GM23338 (cell line): ENCODE results near the gene STK24. TPM values are rescaled to one million over a fixed set of nuclear protein-coding genes. Genes with fewer than 3 reads are reported as not detected.

Experiments
- ATAC-seq: fragments of 200-7000 bp; cut with Tn5 transposase; 3 replicates; pipeline ENCODE4 v1.9.1; 2020
- DNase-seq: peaks from one replicate; pipeline ENCODE4 v3.0.0-alpha.2; 2015; ENCODE audit warnings: low spot score
- H2AFZ ChIP-seq: fragments of 200-600 bp; sonication (generic); 2 replicates; pipeline ENCODE4 v1.8.0; 2016; ENCODE audit warnings: antibody characterized with exemption, mild to moderate bottlenecking, moderate library complexity
- H3F3A ChIP-seq: fragments of 200-600 bp; sonication (generic); replicated peaks from 2 replicates; pipeline ENCODE4 v1.8.0; 2017; ENCODE audit warnings: antibody characterized with exemption, mixed run types, low read depth
- H3K27ac ChIP-seq: fragments of 200-600 bp; sonication (generic); 2 replicates; pipeline ENCODE4 v1.6.1; 2016; ENCODE audit warnings: low read depth
- H3K27me3 ChIP-seq: fragments of 200-600 bp; sonication (generic); 2 replicates; pipeline ENCODE4 v1.8.0; 2016; ENCODE audit warnings: mild to moderate bottlenecking, mixed run types, moderate library complexity; ENCODE audit not compliant: insufficient read depth
- H3K36me3 ChIP-seq: fragments of 200-600 bp; sonication (generic); 2 replicates; pipeline ENCODE4 v1.8.0; 2016; ENCODE audit warnings: mild to moderate bottlenecking; ENCODE audit not compliant: insufficient read depth
- H3K4me1 ChIP-seq: fragments of 200-600 bp; sonication (generic); 2 replicates; pipeline ENCODE4 v1.8.0; 2016; ENCODE audit warnings: mild to moderate bottlenecking, moderate library complexity; ENCODE audit not compliant: insufficient read depth
- H3K4me2 ChIP-seq: fragments of 200-600 bp; sonication (generic); 2 replicates; pipeline ENCODE4 v1.7.1; 2017; ENCODE audit warnings: mixed run types
- H3K4me3 ChIP-seq: fragments of 200-600 bp; sonication (generic); 2 replicates; pipeline ENCODE4 v1.6.1; 2016; ENCODE audit warnings: mixed run types
- H3K79me2 ChIP-seq: fragments of 200-600 bp; sonication (generic); replicated peaks from 2 replicates; pipeline ENCODE4 v1.8.0; 2017; ENCODE audit warnings: mild to moderate bottlenecking; ENCODE audit not compliant: insufficient read depth
- H3K9me2 ChIP-seq: fragments of 200-600 bp; sonication (generic); 2 replicates; pipeline ENCODE4 v1.8.0; 2017; ENCODE audit not compliant: insufficient read depth
- H4K20me1 ChIP-seq: fragments of 200-600 bp; sonication (generic); replicated peaks from 2 replicates; pipeline ENCODE4 v1.8.0; 2017; ENCODE audit warnings: mild to moderate bottlenecking; ENCODE audit not compliant: insufficient read depth
- H3K27ac Mint-ChIP-seq: 2 replicates; pipeline ENCODE4 v1.8.0; 2020; ENCODE audit warnings: inconsistent platforms, mild to moderate bottlenecking, moderate library complexity, mixed read lengths
- H3K27me3 Mint-ChIP-seq: 3 replicates; pipeline ENCODE4 v1.8.0; 2022; ENCODE audit warnings: low read depth, mild to moderate bottlenecking, moderate library complexity, mixed read lengths, inconsistent platforms; ENCODE audit not compliant: insufficient read depth, poor library complexity
- H3K36me3 Mint-ChIP-seq: 3 replicates; pipeline ENCODE4 v1.8.0; 2021; ENCODE audit warnings: low read depth, mild to moderate bottlenecking, inconsistent platforms, moderate library complexity, mixed read lengths
- H3K4me1 Mint-ChIP-seq: 3 replicates; pipeline ENCODE4 v1.8.0; 2020; ENCODE audit warnings: mild to moderate bottlenecking, inconsistent platforms, mixed read lengths
- H3K4me3 Mint-ChIP-seq: 3 replicates; pipeline ENCODE4 v1.8.0; 2021; ENCODE audit warnings: moderate library complexity, mild to moderate bottlenecking, inconsistent platforms, mixed read lengths
- H3K9me3 Mint-ChIP-seq: 3 replicates; pipeline ENCODE4 v1.8.0; 2020; ENCODE audit warnings: moderate library complexity, mild to moderate bottlenecking, inconsistent platforms, mixed read lengths
- CREB1 ChIP-seq: fragments of 250-450 bp; sonication (Bioruptor Pico); IDR thresholded peaks from 2 replicates; pipeline ENCODE4 v1.5.0; 2020; ENCODE audit warnings: low read depth, mild to moderate bottlenecking, moderate library complexity
- EZH2 ChIP-seq: fragments of 200-600 bp; sonication (generic); IDR thresholded peaks from one replicate; pipeline ENCODE4 v1.8.0; 2017; ENCODE audit warnings: antibody characterized with exemption, mild to moderate bottlenecking, low read depth; ENCODE audit not compliant: unreplicated experiment
- EZH2phosphoT487 ChIP-seq: fragments of 200-600 bp; sonication (generic); IDR thresholded peaks from one replicate; pipeline ENCODE4 v1.8.1; 2018; ENCODE audit warnings: antibody characterized with exemption; ENCODE audit not compliant: unreplicated experiment
- NANOG ChIP-seq: IDR thresholded peaks from 2 replicates; pipeline ENCODE4 v1.6.1; 2016; ENCODE audit warnings: antibody characterized with exemption, borderline replicate concordance
- POLR2AphosphoS5 ChIP-seq: IDR thresholded peaks from 2 replicates; pipeline ENCODE4 v1.6.1; 2016; ENCODE audit warnings: antibody characterized with exemption, low read depth
- STAT1 ChIP-seq: IDR thresholded peaks from one replicate; pipeline ENCODE4 v1.6.1; 2016; ENCODE audit warnings: antibody characterized with exemption; ENCODE audit not compliant: unreplicated experiment
- ZNF114 ChIP-seq: fragments of 250-450 bp; sonication (Bioruptor Pico); IDR thresholded peaks from 2 replicates; pipeline ENCODE4 v1.5.0; 2020; ENCODE audit warnings: mild to moderate bottlenecking, moderate library complexity
- ZNF331 ChIP-seq: fragments of 250-450 bp; sonication (Bioruptor Pico); IDR thresholded peaks from 2 replicates; pipeline ENCODE4 v1.5.0; 2020; ENCODE audit warnings: low read depth, mild to moderate bottlenecking, moderate library complexity
- polyA plus RNA-seq: library from polyadenylated mRNA; unstranded; fragments of >200 nt; fragmentation: Nextera tagmentation; extraction: Ambion mirVana; gene quantifications from 2 replicates; pipeline ENCODE4 v1.2.1, GENCODE V29; 2016
- total RNA-seq: library from RNA; depleted of rRNA; stranded (reverse); fragments of >200 nt; shearing (Covaris generic); gene quantifications from 2 replicates; pipeline ENCODE4 v1.2.3, GENCODE V29; 2014
- TF ChIP-seq, protein P1 (sequence below), 2 experiments: fragments of 200-600 bp in 1 of 2; sonication (generic) in 1 of 2; conservative IDR thresholded peaks; 2 replicates each; pipeline versions ENCODE4 v1.5.1 to v1.6.1; 2016 to 2017; ENCODE audit warnings: antibody characterized with exemption in 2 of 2, low read depth in 2 of 2, mild to moderate bottlenecking in 2 of 2, moderate library complexity in 1 of 2
- TF ChIP-seq, protein P2 (sequence below): IDR thresholded peaks from one replicate; pipeline ENCODE4 v1.6.1; 2018; ENCODE audit warnings: antibody characterized with exemption; ENCODE audit not compliant: unreplicated experiment
- TF ChIP-seq, protein P3 (sequence below): fragments of 250-450 bp; sonication (Bioruptor Pico); IDR thresholded peaks from 2 replicates; pipeline ENCODE4 v1.5.0; 2020; ENCODE audit warnings: mild to moderate bottlenecking, moderate library complexity
- TF ChIP-seq, protein P4 (sequence below): IDR thresholded peaks from 2 replicates; pipeline ENCODE4 v1.6.1; 2016; ENCODE audit warnings: antibody characterized with exemption

Gene STK24
- total and polyA plus RNA-seq, 2 experiments from 2014 or later = 56.5 to 144 TPM

DNA sequence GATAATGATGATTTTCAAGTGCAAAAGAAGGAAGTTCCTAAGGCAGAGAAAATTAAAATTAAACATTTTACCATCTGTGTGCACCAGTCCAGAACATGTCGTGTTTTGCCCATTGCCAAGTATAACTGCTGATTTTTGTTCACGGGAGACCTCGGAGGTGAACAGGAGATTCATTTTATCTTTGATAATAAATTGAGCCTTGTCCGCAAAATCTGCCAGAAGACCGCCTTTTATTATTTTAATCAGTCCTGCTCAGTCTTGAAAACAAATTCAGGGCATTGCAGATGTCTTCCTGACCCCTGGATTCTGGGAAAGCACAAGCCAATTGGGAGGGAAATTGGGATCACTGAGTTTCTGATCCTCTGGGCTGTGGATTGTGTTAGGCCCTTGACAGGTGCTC, 165.9 kb downstream of the STK24 start:
- Mint-ChIP-seq H3K4me1 (no peaks in the 10 kb centered on the region; the same call in 2 of the 3 replicates), H3K36me3 (peaks cover 22% of the 10 kb centered on the region), H3K9me3 (no peaks in the 10 kb centered on the region), H3K27ac (peak overlapping the region; percentile 42; the same call in 1 of the 2 replicates), H3K4me3 (no peak overlapping the region), H3K27me3 (peaks cover 4% of the 10 kb centered on the region)
- Histone ChIP-seq H3K36me3 (no peaks in the 10 kb centered on the region; the same call in 1 of the 2 replicates), H3K4me2 (no peak overlapping the region), H3K79me2 (no peaks in the 10 kb centered on the region), H3F3A (no peaks in the 10 kb centered on the region), H3K9me2 (no peaks in the 10 kb centered on the region), H3K27ac (peak overlapping the region; percentile 80; the same call in 1 of the 2 replicates), H3K4me3 (no peak overlapping the region), H4K20me1 (no peaks in the 10 kb centered on the region; the same call in 1 of the 2 replicates), H3K27me3 (no peaks in the 10 kb centered on the region), H2AFZ (no peak overlapping the region), H3K4me1 (no peaks in the 10 kb centered on the region)
- ATAC-seq (no peak), DNase-seq (no peak)
- TF ChIP-seq ZNF114 (CRISPR knock-in tag) (no peak), ZNF331 (CRISPR knock-in tag) (no peak), POLR2AphosphoS5 (no peak), EZH2phosphoT487 (no peak), STAT1 (no peak), EZH2 (no peak), CREB1 (CRISPR knock-in tag) (no peak), NANOG (no peak)
- TF ChIP-seq, protein P1, sequence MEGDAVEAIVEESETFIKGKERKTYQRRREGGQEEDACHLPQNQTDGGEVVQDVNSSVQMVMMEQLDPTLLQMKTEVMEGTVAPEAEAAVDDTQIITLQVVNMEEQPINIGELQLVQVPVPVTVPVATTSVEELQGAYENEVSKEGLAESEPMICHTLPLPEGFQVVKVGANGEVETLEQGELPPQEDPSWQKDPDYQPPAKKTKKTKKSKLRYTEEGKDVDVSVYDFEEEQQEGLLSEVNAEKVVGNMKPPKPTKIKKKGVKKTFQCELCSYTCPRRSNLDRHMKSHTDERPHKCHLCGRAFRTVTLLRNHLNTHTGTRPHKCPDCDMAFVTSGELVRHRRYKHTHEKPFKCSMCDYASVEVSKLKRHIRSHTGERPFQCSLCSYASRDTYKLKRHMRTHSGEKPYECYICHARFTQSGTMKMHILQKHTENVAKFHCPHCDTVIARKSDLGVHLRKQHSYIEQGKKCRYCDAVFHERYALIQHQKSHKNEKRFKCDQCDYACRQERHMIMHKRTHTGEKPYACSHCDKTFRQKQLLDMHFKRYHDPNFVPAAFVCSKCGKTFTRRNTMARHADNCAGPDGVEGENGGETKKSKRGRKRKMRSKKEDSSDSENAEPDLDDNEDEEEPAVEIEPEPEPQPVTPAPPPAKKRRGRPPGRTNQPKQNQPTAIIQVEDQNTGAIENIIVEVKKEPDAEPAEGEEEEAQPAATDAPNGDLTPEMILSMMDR (conservative IDR thresholded peaks at IDR 0.05; ENCODE audit: low read depth in 2 of 2) = no peak
- TF ChIP-seq, protein P2, sequence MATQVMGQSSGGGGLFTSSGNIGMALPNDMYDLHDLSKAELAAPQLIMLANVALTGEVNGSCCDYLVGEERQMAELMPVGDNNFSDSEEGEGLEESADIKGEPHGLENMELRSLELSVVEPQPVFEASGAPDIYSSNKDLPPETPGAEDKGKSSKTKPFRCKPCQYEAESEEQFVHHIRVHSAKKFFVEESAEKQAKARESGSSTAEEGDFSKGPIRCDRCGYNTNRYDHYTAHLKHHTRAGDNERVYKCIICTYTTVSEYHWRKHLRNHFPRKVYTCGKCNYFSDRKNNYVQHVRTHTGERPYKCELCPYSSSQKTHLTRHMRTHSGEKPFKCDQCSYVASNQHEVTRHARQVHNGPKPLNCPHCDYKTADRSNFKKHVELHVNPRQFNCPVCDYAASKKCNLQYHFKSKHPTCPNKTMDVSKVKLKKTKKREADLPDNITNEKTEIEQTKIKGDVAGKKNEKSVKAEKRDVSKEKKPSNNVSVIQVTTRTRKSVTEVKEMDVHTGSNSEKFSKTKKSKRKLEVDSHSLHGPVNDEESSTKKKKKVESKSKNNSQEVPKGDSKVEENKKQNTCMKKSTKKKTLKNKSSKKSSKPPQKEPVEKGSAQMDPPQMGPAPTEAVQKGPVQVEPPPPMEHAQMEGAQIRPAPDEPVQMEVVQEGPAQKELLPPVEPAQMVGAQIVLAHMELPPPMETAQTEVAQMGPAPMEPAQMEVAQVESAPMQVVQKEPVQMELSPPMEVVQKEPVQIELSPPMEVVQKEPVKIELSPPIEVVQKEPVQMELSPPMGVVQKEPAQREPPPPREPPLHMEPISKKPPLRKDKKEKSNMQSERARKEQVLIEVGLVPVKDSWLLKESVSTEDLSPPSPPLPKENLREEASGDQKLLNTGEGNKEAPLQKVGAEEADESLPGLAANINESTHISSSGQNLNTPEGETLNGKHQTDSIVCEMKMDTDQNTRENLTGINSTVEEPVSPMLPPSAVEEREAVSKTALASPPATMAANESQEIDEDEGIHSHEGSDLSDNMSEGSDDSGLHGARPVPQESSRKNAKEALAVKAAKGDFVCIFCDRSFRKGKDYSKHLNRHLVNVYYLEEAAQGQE = no peak
- TF ChIP-seq, protein P3, sequence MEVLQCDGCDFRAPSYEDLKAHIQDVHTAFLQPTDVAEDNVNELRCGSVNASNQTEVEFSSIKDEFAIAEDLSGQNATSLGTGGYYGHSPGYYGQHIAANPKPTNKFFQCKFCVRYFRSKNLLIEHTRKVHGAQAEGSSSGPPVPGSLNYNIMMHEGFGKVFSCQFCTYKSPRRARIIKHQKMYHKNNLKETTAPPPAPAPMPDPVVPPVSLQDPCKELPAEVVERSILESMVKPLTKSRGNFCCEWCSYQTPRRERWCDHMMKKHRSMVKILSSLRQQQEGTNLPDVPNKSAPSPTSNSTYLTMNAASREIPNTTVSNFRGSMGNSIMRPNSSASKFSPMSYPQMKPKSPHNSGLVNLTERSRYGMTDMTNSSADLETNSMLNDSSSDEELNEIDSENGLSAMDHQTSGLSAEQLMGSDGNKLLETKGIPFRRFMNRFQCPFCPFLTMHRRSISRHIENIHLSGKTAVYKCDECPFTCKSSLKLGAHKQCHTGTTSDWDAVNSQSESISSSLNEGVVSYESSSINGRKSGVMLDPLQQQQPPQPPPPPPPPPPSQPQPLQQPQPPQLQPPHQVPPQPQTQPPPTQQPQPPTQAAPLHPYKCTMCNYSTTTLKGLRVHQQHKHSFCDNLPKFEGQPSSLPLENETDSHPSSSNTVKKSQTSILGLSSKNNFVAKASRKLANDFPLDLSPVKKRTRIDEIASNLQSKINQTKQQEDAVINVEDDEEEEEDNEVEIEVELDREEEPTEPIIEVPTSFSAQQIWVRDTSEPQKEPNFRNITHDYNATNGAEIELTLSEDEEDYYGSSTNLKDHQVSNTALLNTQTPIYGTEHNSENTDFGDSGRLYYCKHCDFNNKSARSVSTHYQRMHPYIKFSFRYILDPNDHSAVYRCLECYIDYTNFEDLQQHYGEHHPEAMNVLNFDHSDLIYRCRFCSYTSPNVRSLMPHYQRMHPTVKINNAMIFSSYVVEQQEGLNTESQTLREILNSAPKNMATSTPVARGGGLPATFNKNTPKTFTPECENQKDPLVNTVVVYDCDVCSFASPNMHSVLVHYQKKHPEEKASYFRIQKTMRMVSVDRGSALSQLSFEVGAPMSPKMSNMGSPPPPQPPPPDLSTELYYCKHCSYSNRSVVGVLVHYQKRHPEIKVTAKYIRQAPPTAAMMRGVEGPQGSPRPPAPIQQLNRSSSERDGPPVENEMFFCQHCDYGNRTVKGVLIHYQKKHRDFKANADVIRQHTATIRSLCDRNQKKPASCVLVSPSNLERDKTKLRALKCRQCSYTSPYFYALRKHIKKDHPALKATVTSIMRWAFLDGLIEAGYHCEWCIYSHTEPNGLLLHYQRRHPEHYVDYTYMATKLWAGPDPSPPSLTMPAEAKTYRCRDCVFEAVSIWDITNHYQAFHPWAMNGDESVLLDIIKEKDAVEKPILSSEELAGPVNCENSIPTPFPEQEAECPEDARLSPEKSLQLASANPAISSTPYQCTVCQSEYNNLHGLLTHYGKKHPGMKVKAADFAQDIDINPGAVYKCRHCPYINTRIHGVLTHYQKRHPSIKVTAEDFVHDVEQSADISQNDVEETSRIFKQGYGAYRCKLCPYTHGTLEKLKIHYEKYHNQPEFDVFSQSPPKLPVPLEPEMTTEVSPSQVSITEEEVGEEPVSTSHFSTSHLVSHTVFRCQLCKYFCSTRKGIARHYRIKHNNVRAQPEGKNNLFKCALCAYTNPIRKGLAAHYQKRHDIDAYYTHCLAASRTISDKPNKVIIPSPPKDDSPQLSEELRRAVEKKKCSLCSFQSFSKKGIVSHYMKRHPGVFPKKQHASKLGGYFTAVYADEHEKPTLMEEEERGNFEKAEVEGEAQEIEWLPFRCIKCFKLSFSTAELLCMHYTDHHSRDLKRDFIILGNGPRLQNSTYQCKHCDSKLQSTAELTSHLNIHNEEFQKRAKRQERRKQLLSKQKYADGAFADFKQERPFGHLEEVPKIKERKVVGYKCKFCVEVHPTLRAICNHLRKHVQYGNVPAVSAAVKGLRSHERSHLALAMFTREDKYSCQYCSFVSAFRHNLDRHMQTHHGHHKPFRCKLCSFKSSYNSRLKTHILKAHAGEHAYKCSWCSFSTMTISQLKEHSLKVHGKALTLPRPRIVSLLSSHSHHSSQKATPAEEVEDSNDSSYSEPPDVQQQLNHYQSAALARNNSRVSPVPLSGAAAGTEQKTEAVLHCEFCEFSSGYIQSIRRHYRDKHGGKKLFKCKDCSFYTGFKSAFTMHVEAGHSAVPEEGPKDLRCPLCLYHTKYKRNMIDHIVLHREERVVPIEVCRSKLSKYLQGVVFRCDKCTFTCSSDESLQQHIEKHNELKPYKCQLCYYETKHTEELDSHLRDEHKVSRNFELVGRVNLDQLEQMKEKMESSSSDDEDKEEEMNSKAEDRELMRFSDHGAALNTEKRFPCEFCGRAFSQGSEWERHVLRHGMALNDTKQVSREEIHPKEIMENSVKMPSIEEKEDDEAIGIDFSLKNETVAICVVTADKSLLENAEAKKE (CRISPR knock-in tag) = no peak
- TF ChIP-seq, protein P4, sequence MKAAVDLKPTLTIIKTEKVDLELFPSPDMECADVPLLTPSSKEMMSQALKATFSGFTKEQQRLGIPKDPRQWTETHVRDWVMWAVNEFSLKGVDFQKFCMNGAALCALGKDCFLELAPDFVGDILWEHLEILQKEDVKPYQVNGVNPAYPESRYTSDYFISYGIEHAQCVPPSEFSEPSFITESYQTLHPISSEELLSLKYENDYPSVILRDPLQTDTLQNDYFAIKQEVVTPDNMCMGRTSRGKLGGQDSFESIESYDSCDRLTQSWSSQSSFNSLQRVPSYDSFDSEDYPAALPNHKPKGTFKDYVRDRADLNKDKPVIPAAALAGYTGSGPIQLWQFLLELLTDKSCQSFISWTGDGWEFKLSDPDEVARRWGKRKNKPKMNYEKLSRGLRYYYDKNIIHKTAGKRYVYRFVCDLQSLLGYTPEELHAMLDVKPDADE = no peak
